CD1c-positive myeloid dendritic cell (primary cell): ENCODE measurements around the gene ACTR2.

Experiments
- DNase-seq: peaks from one replicate; pipeline ENCODE4 v3.0.0-alpha.2; 2016; ENCODE audit errors: extremely low spot score

The ACTR2 gene

DNA sequence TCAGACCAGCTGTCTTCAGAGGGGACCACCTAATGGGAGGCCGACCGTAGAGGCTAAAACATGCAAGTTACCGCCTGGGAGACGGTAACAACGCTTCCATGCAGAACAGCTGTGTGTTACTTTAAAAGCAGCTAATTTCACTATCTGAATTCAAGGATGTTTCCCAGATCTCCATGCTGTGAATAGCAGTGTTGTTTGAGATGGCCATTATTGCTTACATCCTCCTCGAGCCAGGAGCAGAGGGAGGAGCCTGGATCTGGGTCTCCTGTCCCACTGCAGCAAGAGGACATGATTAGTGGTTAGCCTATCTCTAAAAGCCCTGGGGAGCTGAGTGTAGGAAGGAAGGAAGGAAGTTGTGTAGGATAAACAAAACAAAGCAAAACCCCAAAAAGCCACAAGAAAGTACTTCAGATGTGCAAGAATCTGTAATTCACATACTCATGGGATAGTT is 50.9 kb downstream of the ACTR2 start:
- no peak for DNase-seq

GRCh38 chr2:65279756-65280155 is 52.1 kb downstream of the ACTR2 start:
- no peak for DNase-seq

GRCh38 chr2:65281627-65282351 is 54.2 kb downstream of the ACTR2 start:
- DNase-seq: no peak

- no peak for DNase-seq
These were observed 54.9 kb downstream of the ACTR2 start for GRCh38 chr2:65282477-65283053.

DNA sequence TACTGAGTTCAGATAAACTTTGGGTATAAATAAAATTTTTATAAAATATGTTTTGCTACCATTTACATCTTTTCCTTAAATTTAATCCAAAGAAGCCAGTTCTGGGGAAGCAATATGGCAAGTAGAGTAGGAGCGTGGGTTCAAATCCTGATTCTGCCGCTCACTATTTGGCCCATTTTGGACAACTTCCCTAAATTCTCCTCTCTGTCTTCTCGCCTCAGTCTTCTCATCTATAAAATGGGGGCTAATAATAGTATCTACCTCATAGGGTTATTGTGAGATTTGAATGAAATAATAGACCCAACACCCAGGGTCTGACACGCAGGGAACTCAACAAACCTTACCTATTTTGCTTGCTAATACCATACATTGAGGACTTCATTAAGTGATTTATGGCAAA is 59.7 kb downstream of the ACTR2 start:
- no peak for DNase-seq

DNA sequence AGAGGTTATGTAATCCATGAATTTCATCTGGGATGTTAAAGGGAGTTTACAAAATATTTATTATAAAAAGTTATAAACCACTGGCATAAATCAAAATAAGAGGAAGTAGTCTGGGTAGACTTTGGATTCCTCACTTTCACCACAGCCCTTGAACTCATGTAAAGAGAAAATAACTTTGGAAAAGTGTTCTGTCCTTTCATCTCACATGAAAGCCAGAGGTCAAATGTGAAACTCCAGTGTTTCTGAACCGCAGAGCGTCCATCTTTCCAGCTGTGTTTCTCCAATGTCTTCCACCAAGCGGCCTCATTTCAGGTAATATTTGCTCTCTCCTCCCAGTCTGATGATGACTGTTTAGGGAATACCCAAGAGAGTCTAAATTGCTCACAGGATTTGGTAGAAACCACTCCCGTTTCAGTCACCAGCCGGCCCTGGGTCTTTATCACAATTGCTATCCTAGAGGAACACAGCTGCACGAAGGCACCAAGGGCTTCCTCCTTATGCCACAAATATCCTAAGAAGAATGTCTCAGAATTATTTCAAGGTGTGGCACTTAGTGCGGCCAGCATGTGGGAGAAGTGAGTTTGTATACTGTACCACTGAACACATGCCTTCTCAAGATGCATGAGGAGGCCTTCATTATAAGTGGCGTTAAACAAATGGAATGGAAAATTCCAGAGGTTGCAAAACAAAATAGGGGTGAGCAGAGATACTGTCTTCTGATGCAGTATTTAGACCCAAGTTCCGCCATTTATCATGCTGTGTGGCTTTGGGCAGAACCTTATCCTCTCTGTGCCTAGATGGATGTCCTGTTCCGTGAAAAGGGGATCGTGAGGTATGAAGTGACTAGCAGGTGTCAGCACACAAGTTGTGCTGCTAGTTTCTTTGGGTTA is 63.8 kb downstream of the ACTR2 start:
- DNase-seq: no peak

GRCh38 chr2:65292106-65292400 is 64.4 kb downstream of the ACTR2 start:
- DNase-seq: no peak

GRCh38 chr2:65292461-65293011 is 64.9 kb downstream of the ACTR2 start:
- no peak for DNase-seq

GRCh38 chr2:65293376-65293775 is 65.7 kb downstream of the ACTR2 start:
- DNase-seq: no peak

- no peak for DNase-seq
These were observed 66.5 kb downstream of the ACTR2 start for GRCh38 chr2:65294136-65294535.

GRCh38 chr2:65294701-65295100 is 67.1 kb downstream of the ACTR2 start:
- no peak for DNase-seq

DNA sequence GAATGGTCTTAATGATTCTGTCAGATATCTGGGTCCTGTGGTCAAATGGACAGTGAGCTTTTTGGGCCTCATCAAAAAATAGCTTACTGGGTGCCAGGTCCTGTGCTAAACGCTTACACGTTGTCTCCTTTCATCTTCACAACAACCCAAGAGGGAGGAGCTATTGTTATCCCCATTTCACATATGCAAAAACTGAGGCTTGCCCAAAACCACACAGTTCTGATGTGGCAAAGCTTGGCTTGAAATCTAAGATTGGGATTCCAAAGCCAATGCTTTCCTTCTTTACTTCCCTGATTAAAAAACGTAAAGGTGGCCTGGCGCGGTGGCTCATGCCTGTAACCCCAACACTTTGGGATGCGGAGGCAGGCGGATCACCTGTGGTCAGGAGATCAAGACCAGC is 69.3 kb downstream of the ACTR2 start:
- no peak for DNase-seq

DNA sequence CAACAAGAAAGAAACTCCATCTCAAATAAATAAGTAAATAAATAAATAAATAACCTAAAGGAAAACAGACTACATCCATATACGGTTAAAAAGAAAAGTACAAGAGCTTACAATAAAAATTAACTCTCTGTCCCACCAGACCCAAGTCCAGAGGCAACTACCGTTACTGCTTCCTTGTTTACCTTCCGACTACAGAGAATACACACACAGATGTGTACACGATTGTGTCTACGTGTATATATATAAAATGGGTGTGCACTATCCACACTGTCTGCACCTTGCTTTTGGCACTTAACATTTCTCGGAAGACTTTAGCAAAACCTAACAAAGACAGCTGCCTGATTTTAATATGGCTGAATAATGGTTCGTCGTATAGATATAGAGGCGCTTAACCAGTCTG is 69.9 kb downstream of the ACTR2 start:
- no peak for DNase-seq

DNA sequence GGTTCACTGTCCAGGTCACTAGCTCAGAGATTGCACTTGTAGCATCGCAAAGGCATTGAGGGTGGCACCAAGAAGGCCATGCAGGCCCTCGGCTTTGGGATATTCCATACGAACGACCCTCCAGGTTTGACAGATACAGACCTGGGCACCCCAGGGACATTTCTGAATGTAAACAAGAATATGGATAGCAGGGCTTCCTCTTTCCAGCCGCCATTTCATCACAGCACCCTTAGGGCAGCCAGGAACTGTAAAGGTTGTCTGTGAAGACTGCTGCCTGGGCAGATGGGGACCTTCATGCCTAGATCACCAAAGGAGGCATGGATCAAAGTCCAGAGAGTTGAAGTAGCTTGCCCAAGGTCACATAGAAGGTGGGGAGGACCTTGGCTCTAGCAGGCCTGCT is 70.5 kb downstream of the ACTR2 start:
- DNase-seq: no peak

DNA sequence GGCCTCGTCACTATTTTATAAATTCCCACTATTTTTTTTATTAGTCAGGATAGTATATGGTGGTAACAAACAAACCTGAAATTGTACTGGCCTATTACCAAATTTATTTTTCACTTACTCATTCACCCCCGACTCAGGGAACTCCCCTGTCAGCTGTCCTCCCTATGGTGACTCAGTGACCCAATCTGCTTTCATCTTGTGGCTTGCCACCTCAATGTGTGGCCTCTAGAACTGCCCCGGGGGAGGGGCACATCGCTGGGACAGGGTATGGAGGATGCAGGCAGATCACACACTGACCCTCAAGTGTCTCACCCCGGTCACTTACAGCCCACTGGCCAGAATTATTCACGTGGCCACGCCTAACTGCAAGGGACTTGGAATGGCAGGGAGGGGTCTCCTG is 71.6 kb downstream of the ACTR2 start:
- no peak for DNase-seq

- DNase-seq: no peak
These were observed 72.6 kb downstream of the ACTR2 start for GRCh38 chr2:65300134-65300760.

GRCh38 chr2:65300761-65301711 is 73.4 kb downstream of the ACTR2 start:
- no peak for DNase-seq

- DNase-seq: no peak
These were observed 78.3 kb downstream of the ACTR2 start for GRCh38 chr2:65305934-65306333.

- DNase-seq: no peak
These were observed 82.1 kb downstream of the ACTR2 start for GRCh38 chr2:65309699-65310098.

DNA sequence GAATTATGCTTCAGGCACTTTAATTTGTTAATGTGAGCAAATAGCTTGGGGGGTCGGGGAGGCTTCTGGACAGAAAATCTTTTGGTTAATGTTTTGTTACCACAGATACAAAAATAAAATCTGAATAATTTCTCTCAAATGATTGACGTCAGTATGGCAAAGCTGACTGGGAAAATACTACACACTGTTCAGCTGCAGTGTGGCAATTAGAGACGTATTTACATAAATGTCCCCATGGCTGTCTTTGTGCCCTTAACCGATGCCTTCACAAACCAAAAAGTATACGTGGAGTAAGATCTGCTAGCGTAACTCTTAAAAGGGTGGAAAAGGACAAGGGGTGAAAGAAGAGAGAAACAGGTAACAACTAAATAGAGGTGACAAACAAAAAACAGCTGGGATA is 83.4 kb downstream of the ACTR2 start:
- DNase-seq: no peak

GRCh38 chr2:65311596-65311995 is 84.0 kb downstream of the ACTR2 start:
- no peak for DNase-seq
